Measurements from ENCODE around the gene ADSS2.

DNA sequence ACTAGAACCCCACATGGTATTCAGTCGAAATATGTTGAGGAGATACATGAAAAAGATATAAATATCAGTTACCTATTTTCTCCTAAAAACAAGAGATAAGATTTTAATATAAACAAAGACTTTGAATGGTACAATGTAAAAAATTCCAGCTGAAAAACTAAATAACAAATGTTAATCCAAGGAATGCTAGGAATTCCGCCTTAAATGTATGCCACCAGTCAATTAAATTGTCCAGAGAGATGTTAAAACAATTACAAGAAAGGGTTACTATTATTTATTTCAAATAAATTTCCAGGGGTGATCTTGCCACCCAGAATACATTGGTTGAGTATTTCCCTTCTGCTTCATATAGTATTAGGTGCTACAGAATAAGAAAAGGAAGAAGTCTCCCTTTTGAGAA is 4.2 kb downstream of the ADSS2 start:
- no peak for TF ChIP-seq CTCF (conservative IDR thresholded peaks at IDR 0.05; ENCODE audit: low read depth in 2 of 2)
- TF ChIP-seq POLR2AphosphoS5 (IDR thresholded peaks at IDR 0.05; ENCODE audit: low read depth) = no peak
- TF ChIP-seq EZH2 (IDR thresholded peaks at IDR 0.05; ENCODE audit: low read depth, unreplicated experiment) = no peak
- TF ChIP-seq JUNB (IDR thresholded peaks at IDR 0.05; ENCODE audit: unreplicated experiment) = no peak
- no peak for TF ChIP-seq CREB1 (CRISPR knock-in tag; IDR thresholded peaks at IDR 0.05; ENCODE audit: low read depth)
- TF ChIP-seq, protein P1, sequence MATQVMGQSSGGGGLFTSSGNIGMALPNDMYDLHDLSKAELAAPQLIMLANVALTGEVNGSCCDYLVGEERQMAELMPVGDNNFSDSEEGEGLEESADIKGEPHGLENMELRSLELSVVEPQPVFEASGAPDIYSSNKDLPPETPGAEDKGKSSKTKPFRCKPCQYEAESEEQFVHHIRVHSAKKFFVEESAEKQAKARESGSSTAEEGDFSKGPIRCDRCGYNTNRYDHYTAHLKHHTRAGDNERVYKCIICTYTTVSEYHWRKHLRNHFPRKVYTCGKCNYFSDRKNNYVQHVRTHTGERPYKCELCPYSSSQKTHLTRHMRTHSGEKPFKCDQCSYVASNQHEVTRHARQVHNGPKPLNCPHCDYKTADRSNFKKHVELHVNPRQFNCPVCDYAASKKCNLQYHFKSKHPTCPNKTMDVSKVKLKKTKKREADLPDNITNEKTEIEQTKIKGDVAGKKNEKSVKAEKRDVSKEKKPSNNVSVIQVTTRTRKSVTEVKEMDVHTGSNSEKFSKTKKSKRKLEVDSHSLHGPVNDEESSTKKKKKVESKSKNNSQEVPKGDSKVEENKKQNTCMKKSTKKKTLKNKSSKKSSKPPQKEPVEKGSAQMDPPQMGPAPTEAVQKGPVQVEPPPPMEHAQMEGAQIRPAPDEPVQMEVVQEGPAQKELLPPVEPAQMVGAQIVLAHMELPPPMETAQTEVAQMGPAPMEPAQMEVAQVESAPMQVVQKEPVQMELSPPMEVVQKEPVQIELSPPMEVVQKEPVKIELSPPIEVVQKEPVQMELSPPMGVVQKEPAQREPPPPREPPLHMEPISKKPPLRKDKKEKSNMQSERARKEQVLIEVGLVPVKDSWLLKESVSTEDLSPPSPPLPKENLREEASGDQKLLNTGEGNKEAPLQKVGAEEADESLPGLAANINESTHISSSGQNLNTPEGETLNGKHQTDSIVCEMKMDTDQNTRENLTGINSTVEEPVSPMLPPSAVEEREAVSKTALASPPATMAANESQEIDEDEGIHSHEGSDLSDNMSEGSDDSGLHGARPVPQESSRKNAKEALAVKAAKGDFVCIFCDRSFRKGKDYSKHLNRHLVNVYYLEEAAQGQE (IDR thresholded peaks at IDR 0.05; ENCODE audit: unreplicated experiment) = no peak

Data from GM23338 (cell line).